Ascending aorta (tissue), 2 donors: ENCODE data around the gene ADARB1. TPM values are rescaled to one million over a fixed set of nuclear protein-coding genes. Genes with fewer than 3 reads are reported as not detected.
A peak's percentile ranks its signal among the peaks of the same experiment; 100 is the strongest.

Source experiments
- DNase-seq, 2 donors: peaks; one replicate each; pipeline ENCODE4 v3.0.0-alpha.2; 2019; ENCODE audit warnings: low spot score in 2 of 2
- H3K27ac ChIP-seq, 2 donors: fragments of 200-600 bp; sonication (generic); one replicate each; pipeline ENCODE4 v1.5.1; 2016 to 2017; ENCODE audit warnings: mild to moderate bottlenecking in 1 of 2
- H3K27me3 ChIP-seq: fragments of 200-600 bp; sonication (generic); one replicate; pipeline ENCODE4 v1.5.1; 2017
- H3K36me3 ChIP-seq, 2 donors: fragments of 200-600 bp; sonication (generic); one replicate each; pipeline ENCODE4 v1.5.1; 2016
- H3K4me1 ChIP-seq, 2 donors: fragments of 200-600 bp; sonication (generic); one replicate each; pipeline ENCODE4 v1.5.1; 2016 to 2017; ENCODE audit warnings: mild to moderate bottlenecking in 1 of 2
- H3K4me3 ChIP-seq, 2 donors: fragments of 200-600 bp; sonication (generic); one replicate each; pipeline ENCODE4 v1.5.1; 2016 to 2017; ENCODE audit warnings: mild to moderate bottlenecking in 1 of 2
- H3K9me3 ChIP-seq, 2 donors: fragments of 200-600 bp; sonication (generic); one replicate each; pipeline ENCODE4 v1.5.1; 2016
- intact Hi-C: fragments of 100-400 bp; cut with DNase I; formaldehyde crosslinking; loops from one replicate; pipeline ENCODE4 v1.15.1; 2023
- total RNA-seq: library from RNA; depleted of rRNA; stranded (reverse); fragments of >200 nt; gene quantifications from one replicate; pipeline ENCODE4 v1.1.0, GENCODE V29; 2016
- TF ChIP-seq, protein P1 (sequence below), 3 experiments: fragments of 200-600 bp in 2 of 3; fragments of 450-650 bp in 1 of 3; sonication (generic) in 2 of 3; IDR thresholded peaks; one replicate each; pipeline ENCODE4 v1.5.1; 2016 to 2019; ENCODE audit warnings: antibody characterized with exemption in 3 of 3, mild to moderate bottlenecking in 1 of 3, moderate library complexity in 1 of 3

ADARB1 gene
- total RNA-seq, 1 donor from 2014 or later: 82.9 TPM

DNA sequence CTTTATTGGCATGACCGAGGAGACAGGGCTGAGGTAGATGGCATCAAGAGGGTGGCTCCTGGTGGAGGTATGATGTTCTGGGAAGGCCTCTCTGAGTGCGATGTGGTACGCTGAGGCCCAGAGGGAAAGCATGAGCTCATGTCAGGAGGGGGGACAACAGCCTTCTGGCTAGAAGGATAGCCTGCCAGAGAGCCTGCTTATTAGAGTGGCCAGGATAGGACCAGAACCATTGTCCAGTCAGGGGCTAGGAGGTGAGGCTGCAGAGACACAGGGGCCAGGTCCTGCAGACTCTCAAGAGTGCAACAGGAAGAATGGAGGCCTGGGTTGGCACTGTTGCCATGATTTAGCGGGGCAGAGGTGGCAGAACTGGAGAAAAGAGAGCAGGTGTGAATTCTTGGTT is 7.3 kb downstream of the ADARB1 start:
- Histone ChIP-seq H3K4me1 (peaks cover 6 to 45% of the 10 kb centered on the region in 2 donors), H3K36me3 (peaks cover 9 to 15% of the 10 kb centered on the region in 2 donors), H3K4me3 (no peak overlapping the region), H3K27me3 (no peaks in the 10 kb centered on the region), H3K27ac (peak overlapping the region; percentile 3 to 9), H3K9me3 (no peaks in the 10 kb centered on the region)
- intact Hi-C loops: no loop called here
- TF ChIP-seq, protein P1, sequence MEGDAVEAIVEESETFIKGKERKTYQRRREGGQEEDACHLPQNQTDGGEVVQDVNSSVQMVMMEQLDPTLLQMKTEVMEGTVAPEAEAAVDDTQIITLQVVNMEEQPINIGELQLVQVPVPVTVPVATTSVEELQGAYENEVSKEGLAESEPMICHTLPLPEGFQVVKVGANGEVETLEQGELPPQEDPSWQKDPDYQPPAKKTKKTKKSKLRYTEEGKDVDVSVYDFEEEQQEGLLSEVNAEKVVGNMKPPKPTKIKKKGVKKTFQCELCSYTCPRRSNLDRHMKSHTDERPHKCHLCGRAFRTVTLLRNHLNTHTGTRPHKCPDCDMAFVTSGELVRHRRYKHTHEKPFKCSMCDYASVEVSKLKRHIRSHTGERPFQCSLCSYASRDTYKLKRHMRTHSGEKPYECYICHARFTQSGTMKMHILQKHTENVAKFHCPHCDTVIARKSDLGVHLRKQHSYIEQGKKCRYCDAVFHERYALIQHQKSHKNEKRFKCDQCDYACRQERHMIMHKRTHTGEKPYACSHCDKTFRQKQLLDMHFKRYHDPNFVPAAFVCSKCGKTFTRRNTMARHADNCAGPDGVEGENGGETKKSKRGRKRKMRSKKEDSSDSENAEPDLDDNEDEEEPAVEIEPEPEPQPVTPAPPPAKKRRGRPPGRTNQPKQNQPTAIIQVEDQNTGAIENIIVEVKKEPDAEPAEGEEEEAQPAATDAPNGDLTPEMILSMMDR (IDR thresholded peaks at IDR 0.05): no peak
- no peak for DNase-seq

GRCh38 chr21:45082736-45083135 is 8.4 kb downstream of the ADARB1 start:
- H3K4me1 ChIP-seq: peaks cover 6 to 36% of the 10 kb centered on the region in 2 donors
- H3K4me3 ChIP-seq: no peak overlapping the region
- TF ChIP-seq, protein P1 (IDR thresholded peaks at IDR 0.05): no peak
- DNase-seq: no peak
- no peaks in the 10 kb centered on the region for H3K9me3 ChIP-seq
- no peaks in the 10 kb centered on the region for H3K27me3 ChIP-seq
- no peak overlapping the region for H3K27ac ChIP-seq
- H3K36me3 ChIP-seq: peaks cover 9 to 15% of the 10 kb centered on the region in 2 donors
- intact Hi-C loops: no loop called here

GRCh38 chr21:45084121-45084520 is 9.7 kb downstream of the ADARB1 start:
- Histone ChIP-seq H3K27ac (peak overlapping the region; percentile 20 to 26), H3K4me1 (peaks cover 6 to 26% of the 10 kb centered on the region in 2 donors)
- DNase-seq: no peak

GRCh38 chr21:45084881-45085536 is 10.6 kb downstream of the ADARB1 start:
- DNase-seq: no peak
- no peaks in the 10 kb centered on the region for H3K27me3 ChIP-seq
- H3K27ac ChIP-seq: no peak overlapping the region
- H3K4me1 ChIP-seq: peaks cover 0 to 17% of the 10 kb centered on the region in 2 donors
- peaks cover 9 to 15% of the 10 kb centered on the region in 2 donors for H3K36me3 ChIP-seq
- intact Hi-C loops: no loop called here
- no peak overlapping the region for H3K4me3 ChIP-seq
- no peaks in the 10 kb centered on the region for H3K9me3 ChIP-seq
- TF ChIP-seq, protein P1 (IDR thresholded peaks at IDR 0.05): no peak

More at GRCh38 chr21:45084121-45084520, 9.7 kb downstream of the ADARB1 start:
- TF ChIP-seq, protein P1 (IDR thresholded peaks at IDR 0.05): no peak
- no peak overlapping the region for H3K4me3 ChIP-seq
- no peaks in the 10 kb centered on the region for H3K9me3 ChIP-seq
- intact Hi-C loops: no loop called here
- peaks cover 9 to 15% of the 10 kb centered on the region in 2 donors for H3K36me3 ChIP-seq
- no peaks in the 10 kb centered on the region for H3K27me3 ChIP-seq

DNA sequence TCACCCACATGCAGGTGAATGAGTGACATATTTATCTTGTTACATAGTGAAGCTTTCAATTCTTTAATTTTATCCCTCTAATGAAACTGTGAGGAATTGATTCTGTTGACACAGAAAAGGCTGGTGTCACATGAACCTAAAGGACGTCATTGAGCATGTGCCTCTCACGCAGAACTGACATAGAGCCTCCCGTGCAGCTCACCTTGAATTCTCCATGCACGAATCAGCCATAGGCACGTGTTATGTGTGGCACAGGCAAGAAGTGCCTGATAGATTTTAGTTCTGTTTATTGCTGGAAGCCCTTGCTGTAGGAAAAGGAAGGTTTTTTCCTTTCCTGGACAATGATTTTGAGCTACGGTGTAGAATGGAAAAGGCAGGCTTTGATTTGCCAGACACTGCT is 11.3 kb downstream of the ADARB1 start:
- Histone ChIP-seq H3K4me1 (peaks cover 0 to 18% of the 10 kb centered on the region in 2 donors), H3K27me3 (no peaks in the 10 kb centered on the region), H3K4me3 (no peak overlapping the region), H3K27ac (no peak overlapping the region), H3K9me3 (no peaks in the 10 kb centered on the region), H3K36me3 (peaks cover 9 to 15% of the 10 kb centered on the region in 2 donors)
- no peak for DNase-seq
- TF ChIP-seq, protein P1 (IDR thresholded peaks at IDR 0.05): no peak
- intact Hi-C loops: no loop called here
